Ammon's horn (tissue), 1 donor: ENCODE data around the gene ELP4.
"Not testable (repeated sequence)": the region's sequence is repeated elsewhere in the genome, so short reads cannot be mapped to it uniquely, and the experiment has no call there.

ENCODE experiments used
- DNase-seq: peaks from one replicate; pipeline ENCODE4 v3.0.0-alpha.2; 2016; ENCODE audit warnings: low spot score

The ELP4 gene

DNA sequence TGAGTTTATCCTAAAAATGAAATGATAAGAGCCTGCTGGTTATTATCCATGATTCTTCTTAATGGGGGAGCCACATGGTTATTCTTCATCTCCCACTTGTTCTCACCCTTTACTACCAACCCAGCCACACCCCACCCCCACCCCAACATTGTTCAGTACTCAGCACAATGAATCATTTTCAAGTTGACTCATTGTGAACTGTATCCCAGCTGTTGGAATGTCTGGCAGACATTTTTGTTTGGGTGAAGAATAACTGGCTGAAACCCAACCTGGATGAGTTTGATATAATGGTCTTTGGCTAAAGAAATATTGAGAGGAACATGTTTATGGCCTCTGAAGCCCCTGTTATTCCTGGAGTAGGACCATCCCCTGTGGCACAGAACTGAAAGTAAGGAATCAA, 136.2 kb downstream of the ELP4 start:
- no peak for DNase-seq

DNA sequence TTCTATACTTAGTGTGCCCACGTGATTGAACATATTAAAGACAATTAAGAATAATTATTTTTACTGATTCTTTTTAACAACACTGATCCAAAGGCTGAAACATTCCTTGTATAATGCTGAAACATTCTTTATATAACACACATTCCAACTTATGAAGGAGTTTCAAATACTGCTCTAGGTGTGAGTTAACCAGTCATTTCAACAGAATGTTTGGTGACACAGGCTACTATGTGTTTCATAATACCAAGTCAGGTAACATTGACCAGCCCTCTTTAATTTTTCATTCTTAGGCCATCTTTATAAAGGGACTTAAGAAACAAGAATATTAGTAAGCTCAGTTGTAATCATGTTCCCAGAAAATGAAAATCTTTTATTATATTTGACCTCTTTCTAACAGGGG, 136.6 kb downstream of the ELP4 start:
- DNase-seq = no peak

DNA sequence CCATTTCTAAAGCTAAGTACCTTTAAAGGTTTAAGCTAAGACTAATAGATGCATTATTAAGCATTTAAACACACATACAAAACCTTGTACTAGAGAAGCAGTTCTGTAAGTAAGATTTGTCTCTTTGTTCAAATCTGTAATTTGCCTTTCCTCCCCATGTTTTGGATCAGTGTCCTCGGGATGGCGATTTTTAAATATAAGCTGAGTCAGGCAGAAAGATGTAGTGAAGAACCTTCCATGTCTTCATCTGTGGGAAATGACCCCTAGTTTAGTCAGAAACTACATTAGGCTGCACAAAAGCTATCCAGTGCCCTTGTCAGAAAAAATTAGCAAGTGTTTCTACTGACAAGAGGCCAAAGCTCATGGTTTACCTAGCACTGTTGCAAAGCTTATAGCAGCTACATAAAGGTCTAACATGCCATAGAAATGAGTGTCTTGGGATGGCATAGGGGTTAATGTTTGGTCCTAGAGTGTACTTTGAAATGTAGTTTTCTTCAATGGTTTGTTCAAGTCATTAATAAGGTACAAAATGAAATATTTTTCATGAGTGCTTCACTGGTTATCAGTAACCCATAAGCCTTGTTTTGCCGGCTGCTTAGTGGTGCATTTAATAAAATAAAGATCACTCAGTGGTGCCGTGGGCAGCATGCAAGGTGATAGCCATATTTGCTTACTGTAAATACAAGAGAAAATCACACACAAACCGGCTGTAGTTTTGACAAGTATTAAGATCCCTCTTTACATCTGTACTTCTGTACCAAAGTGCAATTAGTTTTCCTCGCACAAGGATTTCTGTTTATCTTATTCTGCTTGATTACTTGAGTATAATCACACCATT, 139.8 kb downstream of the ELP4 start:
- DNase-seq = no peak

DNA sequence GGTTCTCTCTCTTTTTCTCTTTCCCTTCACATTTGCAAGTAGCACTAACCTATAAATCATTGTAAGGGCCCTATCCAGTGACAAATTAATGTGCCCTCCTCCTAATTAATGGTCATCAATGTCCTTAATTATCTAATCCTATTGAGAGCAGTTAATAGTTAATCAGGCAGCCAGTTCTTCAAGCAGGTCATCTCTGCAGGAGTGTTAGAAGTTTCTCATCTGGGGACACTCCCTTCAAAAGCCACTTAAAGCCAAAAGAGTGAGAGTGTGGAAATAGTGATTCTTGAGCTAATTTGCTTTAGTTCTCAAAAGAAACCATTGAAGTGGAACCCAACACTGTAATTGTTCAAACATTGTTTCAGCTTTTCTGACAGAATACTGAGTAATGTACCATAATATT, 141.6 kb downstream of the ELP4 start:
- no peak for DNase-seq

DNA sequence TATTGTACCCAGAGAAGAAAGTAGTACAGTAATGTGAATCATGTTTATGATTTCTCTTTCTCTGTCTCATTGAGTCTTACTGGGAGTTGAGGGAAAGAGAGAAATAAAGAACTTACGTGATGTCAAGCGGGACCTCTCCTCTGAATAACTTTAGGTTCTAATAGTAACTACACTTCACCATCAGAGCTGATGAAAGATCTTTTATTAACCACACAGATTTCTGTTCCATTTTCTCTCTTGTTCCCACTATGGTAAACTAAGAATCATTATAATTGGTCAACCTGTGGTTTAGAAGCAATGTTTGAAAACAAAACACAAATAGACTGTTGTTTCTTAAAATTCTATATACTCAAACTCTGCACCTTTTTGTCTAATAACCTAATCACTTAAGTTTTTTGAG, 142.3 kb downstream of the ELP4 start:
- DNase-seq = no peak

DNA sequence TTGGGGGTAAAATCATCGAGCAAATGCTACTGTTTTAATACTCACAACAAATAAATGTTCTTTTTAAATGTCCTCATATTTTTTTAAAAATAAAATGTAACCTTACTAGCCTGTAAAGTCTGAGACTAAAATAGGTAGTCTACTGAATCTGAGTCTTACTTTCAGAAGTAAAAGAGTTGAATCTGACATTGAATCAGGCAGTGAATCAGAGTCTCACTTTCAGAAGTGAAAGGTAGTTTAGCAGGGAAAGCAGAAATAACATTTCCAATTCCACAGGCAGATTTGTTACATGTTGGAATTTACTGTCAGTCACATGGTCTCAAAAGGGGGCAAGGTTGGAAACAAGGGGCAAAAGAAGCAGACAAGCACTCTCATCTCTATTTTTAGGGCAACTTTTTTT, 143.0 kb downstream of the ELP4 start:
- no peak for DNase-seq

DNA sequence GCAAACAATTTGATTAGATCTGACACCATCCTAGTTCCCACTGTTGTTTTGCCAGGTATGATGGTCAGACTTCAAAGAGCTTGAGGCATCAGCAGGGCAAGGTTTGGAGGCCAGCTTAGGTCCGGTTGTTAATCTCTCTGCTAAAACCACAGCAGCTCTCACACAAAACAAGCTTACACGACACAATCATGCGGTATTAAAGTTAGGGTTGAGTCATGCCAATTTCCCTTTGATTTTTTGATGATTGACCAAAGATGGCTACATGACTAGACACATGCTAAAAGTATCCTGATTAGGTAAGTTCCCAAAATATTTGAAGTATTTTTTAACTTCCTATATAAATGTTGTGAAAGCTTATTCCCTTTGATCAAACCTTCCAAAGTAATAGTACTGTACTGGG, 145.9 kb downstream of the ELP4 start:
- DNase-seq = no peak

DNA sequence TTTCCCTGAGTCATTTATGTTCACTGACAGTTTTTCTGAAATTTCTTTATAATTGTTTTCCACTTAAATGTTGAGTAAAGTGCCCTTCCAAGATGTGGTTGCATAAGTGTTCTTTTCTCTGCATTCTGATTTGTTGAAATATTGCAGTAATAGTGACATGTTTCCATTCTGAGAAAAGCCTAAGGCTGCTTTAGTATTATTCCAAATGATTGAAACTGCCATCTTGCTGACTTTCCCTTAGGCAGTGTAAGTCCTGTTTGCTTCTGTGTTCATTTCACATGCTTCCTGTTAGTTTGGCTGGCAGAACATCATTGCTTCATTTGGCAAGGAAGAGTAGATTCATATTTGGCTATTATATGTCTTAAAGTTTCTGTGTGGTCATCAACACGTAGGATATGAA, 146.5 kb downstream of the ELP4 start:
- DNase-seq = no peak

DNA sequence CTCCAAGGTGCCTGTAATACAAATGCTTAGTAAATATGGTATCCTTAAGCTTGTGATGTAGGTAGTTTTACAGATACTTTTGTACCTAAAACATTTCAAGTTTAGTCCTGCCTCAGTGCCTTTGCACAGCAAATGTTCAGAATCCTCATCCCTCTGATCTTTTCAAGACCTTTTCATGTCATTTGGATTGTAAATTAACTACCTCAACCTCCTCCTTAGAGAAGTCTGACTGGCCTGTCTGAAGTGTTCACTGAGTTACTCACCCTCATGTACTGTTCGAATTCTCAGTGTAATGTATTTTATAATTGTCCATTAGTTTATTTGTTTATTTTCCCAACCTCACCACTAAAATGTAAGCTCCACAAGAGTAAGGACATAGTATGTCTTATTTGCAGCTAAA, 147.5 kb downstream of the ELP4 start:
- no peak for DNase-seq

DNA sequence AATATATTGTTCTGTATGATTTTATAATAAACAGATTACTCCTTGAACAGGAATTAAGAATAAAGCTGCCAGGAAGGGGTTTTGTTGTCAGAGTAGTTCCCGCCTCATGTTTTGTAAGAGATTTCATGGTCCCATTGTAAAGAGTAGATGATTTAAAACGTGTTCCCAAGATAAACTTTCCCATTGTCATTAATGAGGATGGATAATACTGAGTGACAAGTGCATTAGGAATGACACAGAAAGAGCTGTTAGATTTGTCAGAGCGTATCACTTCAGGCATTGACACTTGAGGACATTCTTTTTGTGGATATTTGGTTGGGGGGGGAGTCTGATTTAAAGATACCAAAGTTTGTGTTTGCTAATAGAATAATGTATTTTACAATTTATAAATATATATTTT, 154.6 kb downstream of the ELP4 start:
- DNase-seq = no peak

DNA sequence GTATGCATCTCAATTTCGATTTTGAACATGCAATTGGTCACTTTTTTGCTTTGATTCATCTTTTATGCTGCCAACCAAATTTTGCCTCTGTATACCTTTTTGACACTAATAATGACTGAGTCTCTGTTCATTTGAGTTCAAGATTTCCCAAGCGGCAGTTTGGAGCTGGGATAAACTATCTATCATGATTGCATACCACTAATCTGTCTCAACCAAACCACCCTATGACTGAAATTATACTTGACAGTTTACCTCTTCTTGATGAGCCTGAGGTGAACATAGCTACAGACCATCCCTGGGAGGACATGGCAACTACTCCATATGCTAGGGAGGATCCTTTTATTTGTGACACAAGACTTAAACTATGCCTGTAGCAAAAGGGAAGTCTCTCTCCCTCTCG, 155.4 kb downstream of the ELP4 start:
- DNase-seq = no peak

DNA sequence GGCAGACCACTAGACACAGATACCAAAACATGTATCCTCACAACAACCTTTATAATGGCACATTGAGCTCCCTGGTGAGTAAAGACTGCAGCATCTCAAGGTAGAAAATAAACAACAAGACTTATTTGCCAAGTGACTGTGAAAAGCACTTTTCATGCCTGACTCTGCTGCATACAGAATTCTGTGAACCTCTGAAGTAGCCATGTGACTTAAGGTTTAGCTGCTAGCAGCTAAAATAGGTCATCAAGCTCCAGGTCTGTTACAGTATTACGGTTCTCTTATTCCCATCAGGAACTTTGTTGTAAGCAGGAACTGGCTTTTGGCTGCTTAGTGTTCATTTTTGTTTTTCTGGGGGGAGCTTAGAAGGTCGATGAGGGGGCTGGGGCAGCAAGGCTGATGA, 162.1 kb downstream of the ELP4 start:
- no peak for DNase-seq

DNA sequence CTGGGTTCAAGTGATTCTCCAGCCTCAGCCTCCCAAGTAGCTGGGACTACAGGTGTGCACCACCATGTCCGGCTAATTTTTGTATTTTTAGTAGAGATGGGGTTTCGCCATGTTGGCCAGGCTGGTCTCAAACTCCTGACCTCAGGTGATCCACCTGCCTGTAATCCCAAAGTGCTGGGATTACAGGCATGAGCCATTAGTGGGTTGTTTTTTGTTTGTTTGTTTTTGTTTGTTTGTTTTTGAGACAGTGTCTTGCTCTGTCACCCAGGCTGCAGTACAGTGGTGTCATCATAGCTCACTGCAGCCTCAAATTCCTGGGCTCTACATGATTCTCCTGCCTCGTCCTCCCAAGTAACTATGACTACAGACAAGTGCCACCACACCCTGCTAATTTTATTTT, 163.5 kb downstream of the ELP4 start:
- DNase-seq = not testable (repeated sequence)

DNA sequence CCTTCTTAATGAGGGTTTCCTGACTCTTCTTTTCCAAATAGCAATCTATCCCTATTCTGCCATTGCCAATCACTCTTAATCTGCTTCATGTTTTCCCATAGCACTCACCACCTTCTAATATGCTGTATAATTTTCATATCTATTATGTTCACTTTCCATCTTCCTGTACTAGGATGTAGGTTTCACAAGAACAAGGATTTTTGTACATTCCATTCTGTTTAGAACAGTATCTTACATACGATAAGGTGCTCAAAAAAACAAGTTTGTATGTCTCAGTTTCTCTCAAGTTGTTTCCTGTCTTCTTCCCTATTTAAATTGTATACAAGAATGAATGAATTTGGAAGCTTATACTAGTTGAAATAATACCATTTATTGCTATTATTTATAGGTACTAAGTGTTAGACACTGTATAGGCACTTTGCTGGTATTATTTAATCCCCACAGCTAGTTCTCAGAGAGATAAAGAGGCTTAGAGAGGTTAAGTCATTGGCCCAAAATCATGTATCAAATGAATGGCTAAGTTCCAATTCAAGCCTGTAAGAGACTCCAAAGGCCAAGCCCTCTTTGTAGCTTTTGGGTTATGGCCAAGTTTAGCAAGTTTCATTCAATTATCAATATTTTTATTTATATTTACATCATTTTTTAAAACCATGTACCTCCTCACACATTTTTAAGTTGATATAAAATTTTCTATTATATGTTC, 166.9 kb downstream of the ELP4 start:
- DNase-seq = no peak

DNA sequence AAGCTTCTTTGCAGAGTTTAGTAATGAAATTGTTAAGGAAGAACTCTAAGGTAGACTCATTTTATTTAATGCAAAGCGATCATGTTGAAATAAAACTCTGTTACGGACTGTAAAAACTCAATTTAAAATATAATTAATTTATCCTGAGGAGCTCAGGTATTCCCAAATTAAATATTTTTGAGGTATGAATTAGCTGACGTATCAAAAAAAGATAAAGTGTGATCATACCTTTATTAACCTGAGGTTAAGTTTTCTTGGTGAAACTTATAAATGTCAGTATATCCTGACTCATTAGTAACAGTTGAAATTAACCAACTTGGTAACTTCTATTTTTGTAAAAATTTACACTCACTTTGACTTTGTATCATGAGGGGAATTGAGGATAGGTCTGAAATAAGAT, 171.2 kb downstream of the ELP4 start:
- DNase-seq = no peak

DNA sequence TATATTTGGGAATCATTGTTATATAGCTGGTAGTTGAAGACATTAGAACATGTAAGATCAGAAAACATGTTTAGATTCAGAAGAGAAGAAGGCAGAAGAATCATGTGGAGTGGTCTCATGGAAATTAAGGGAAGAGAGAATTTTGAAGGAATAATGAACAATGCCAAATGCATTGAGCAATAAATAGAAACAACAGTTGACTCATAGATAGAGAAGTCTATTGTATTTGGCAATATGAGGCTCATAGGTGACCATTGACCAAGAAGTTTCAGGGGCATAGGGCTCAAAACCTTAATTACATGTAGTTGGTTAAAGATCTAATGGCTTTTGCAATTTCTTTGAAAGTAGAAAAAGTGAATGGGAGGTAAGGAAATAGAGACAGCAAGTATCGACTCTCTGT, 177.7 kb downstream of the ELP4 start:
- no peak for DNase-seq

DNA sequence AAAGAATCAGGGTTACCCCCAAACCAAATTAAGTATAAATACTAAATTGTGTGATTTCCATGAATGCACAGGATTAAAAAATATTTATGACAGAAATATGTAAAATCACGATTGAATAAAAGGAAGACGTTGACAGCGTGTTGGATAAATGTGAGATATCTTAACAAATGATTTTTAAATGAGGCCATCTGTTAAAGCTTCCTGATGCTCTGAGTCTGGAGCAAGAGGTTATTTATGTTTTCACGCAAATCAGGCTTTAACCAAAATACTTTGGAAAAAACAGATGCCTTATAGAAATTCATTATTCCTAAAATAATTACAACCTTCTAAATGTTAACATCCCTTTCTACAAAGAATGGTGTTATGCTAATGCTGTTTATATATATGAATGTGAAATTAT, 178.3 kb downstream of the ELP4 start:
- no peak for DNase-seq

DNA sequence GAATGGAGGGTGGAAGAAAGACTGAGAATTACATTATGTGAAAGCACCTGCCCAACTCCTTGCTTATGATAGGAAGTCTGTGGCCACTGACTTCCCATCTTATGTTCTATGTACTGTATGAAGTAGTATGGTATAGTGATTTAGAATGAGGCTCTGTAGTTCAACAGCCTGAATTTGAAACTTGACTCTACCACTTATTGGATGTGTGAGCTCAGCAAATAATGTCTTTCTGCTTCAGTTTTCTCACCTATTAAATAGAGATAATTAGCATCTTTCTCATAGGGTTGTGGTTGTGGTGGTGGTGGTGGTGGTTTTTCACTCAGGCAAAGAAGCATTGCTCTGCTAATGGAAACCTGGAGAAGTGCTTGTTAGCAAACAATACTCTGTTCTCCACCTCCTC, 180.0 kb downstream of the ELP4 start:
- no peak for DNase-seq

DNA sequence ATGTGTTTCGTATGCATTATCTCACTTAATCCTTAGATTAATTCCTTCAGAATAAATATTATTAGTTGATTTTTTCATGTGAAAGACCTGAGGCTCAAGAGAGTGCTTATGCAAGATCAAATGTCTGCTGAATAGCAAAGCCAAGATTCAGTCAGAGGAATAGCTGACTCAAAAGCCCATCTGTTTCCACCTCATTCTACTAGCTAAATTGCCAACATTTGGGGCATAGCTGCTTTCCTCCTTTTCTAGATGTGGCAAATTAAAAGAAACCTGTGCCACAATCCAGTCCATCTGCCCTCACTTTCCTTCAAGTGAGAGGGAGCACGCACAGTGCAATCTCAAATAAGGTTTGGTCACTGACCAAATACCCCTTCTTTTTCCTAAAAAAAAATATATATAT, 180.5 kb downstream of the ELP4 start:
- DNase-seq = peak; percentile 40

DNA sequence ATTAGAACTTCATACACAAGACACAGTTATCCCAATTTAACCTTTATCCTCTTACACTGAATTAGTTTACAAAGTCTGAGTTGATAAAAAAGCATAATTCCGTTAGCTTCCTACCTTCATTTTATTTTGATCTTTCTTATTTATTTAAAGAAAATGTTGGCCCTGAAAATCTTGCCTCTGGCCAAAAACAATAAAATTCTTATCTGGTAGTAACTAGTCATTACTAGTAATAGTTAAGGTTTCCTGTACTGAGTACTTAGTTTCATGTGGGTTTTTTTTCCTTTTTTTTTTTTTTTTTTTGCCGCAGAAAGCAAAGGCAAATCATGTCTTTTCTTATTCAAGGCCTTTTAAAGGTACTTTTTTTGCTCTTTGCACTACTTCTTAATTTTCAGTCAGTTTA, 180.9 kb downstream of the ELP4 start:
- DNase-seq = no peak

DNA sequence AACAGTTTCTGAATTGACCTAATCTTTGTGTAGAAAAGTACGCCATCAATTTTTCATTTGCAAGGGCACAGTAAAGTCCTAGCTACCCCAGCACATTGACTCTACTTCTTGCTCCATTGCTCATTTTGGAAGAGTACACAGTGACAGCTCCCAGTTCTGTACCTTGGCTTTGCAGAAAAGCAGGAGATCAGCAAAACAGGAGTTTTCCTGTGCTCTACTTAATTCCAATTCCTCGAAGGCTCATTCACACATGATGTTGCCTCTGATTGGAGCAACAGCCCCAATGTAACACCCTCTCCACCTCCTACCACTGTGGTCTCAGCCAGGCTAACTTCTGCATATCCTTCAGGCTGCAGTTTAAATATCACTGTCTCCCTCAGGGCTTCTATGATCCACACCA, 182.9 kb downstream of the ELP4 start:
- no peak for DNase-seq

DNA sequence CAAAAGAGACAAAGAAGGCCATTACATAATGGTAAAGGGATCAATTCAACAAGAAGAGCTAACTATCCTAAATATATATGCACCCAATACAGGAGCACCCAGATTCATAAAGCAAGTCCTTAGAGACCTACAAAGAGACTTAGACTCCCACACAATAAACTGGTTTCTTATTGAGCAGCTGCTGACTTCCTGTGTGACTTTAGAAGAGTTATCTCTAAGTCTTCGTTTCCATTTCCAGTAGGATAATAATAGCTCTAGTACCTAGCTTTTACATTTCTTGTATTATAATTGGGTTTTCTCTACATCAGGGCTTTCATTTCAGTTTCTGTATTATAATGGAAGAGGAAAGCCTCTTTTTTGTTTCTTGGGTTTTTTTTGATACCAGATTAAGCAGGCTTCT, 187.5 kb downstream of the ELP4 start:
- DNase-seq = not testable (repeated sequence)

DNA sequence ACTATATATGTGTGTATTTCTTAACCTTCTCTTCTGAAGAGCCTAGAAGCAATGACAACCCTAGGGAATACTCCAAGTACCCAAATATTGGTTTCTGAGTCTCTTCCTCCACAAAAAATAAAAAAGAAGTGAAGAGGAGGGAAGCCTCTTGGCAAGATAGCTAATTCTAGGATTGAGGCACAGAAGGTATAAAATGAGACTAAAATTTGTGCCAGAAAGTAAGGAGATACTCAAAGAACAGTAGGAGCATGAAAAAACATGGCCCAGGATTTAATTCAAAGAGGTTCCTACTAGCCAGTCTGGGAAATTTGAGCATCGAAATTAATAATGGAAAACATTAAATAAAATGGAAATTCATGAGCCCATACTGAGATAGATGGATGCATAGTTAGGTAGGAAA, 189.5 kb downstream of the ELP4 start:
- no peak for DNase-seq

DNA sequence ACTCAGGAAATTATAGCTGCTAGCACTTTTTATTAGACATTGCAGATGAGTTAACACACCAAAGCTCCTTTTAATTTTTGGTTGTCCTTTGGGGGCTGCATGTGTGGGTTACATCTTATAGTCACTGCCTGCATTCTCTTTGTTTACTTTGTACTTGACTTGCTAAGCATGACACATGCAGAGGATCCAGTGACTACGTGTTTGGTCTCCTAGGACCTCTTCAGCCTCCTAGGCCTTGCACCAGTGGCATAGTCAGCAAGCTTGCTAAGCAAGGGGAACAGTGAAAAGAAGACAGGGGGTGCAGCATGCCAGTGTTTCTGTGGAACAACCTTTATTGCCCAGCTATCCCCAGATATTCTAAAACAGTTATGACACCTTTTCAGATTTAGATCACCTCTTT, 193.4 kb downstream of the ELP4 start:
- DNase-seq = no peak
